ENCODE measurements around the gene TIMM23B.
"Not testable (repeated sequence)": the region's sequence is repeated elsewhere in the genome, so short reads cannot be mapped to it uniquely, and the experiment has no call there.

The TIMM23B gene, protein sequence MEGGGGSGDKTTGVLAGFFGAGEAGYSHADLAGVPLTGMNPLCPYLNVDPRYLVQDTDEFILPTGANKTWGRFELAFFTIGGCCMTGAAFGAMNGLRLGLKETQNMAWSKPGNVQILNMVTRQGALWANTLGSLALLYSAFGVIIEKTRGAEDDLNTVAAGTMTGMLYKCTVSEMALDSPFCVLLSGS

DNA sequence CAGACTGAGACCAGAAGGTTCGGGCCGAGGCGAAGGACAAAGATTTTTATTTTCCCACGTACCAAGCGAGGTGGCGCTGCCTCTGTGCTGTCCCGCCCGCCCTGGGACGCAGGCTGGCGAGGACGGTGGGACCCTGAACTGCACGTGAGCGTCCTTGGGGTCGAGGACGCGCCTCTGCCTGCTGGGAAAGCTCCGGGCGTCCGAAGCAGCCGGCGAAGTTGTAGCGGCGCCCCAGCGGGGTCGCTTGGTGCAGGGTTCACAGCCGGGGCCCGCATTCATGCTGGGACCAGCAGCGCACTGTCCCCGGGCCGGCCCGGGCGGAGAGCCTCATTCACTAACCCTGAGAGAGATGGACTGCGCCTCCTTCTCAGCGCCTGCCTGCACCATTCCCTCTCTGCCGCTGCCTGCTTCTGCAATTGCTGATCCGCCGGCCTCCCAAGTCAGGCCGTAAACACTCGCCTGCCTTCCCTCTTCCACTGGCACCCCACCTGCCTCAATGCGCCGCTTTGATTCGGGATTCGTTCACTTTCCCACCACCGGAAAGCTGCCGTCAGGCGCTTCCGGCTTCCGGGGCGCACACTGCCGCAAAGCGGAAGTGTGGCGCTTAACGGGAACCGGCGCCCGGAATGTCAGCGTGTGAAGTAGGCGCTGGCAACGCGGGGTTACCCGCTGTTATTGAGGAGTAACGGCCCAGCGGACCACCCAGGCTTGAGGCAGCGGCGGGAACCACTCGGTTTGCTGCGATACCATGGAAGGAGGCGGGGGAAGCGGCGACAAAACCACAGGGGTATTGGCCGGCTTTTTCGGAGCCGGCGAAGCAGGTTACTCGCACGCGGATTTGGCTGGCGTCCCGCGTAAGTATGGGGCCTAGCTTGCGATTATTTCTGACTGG is at the start of gene TIMM23B, which contains the start of gene PARG:
Gene TIMM23B, plus strand, starts transcription at position 607 of the 892 bp plus-strand sequence. Its CDS starts 142 bp downstream, at position 749.
Gene PARG, minus strand, starts transcription at position 581 of the 892 bp plus-strand sequence. Its CDS starts 302 bp downstream, at position 279.
- peak; percentile 73 for DNase-seq

- DNase-seq = not testable (repeated sequence)
Measured at GRCh38 chr10:49899999-49900398, 41.9 kb upstream of the TIMM23B start.

- DNase-seq = not testable (repeated sequence)
Measured at GRCh38 chr10:49900406-49900805, 41.4 kb upstream of the TIMM23B start.

DNA sequence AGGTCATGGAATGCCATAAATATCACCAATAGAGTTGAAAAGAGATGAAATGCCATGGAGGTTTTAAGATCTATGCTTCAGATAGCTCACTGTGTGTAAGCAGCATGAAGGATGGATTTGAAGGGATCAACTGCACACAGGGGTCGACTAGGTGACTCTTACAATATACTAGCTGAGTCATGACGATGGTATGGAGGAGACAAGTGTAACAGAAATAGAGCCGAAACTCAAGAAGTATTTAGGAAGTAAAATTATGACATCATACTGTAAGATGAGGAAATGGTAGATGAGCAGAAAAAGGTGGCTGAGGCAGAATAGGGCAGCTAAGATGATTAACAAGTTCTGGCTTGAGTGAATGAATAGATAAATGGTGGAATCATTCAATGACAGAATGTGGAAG is 38.0 kb upstream of the TIMM23B start:
- not testable (repeated sequence) for DNase-seq

DNA sequence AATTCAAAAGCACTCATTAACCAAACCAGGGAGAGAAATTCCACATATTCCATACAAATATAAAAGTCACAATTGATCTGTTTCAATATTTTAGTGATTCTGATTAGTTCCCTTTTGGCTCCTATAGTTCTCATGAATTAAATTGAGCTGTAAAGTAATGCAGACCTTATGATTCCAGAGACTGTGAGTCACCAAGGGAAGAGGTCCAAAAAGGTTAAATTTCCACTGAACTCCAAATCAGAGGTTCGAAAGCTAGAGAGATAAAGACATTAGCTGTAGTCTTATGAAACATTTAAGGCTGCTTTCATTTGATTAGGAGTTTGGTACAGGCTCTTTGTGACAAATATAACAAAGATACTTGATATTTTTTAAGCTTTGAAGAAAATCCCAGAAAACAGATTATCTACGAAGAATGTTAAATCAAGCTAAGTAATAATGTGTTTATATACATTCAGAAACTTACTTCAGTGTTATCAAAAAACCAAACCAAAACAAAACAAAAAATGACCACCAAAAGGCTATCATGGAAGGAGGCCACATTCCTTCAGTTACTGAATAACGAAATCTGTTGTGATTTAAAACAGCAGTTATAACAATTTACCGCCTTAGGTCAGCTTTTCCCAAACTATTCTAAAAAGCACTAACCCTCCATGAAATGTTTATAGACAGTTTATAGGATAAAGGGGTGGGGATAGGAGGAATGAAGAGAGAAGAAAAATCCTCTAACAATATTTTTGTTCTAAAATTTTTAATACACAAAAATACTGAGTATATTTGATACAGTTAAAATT is 33.4 kb upstream of the TIMM23B start:
- not testable (repeated sequence) for DNase-seq

DNA sequence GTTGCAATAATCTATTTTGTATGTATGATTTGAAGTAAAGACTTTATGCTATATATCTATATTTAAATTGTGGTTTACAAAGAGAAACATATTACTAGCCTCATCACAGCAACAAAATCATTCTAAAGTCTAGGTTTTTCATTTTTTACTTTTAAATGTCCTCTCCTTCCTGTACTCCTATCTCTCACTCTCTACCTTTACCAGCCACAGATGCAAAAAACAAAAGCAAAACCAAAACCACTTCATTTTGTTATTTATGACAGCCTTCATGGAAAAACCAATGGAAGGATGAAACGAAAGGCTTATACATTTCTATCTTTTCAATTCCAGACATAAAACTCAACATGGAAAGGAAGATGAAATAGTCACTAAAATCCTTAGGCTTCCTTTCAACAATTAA is 31.6 kb upstream of the TIMM23B start:
- not testable (repeated sequence) for DNase-seq

- DNase-seq = not testable (repeated sequence)
Measured at GRCh38 chr10:49916451-49916850, 25.4 kb upstream of the TIMM23B start.

- not testable (repeated sequence) for DNase-seq
Measured at GRCh38 chr10:49917927-49918326, 23.9 kb upstream of the TIMM23B start.

DNA sequence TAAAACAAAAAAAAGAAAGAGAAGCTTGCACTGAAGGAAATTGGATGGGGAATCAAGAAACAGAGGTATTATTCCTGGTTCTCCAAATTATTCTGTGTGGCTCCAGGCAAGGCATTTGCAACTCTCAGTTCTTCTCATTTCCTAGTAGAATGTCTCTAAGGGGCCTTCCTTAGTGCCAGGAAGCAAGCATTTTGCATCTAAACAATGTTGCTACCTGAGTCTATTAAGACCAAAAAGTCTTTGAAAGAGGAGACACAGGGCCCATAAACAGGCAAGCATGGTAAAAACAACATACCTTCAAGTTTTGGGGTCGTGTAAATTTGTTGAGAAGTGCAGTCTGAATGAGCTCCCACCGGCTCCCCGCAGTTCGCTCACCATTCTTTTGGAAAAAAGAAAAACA is 19.8 kb upstream of the TIMM23B start:
- DNase-seq = not testable (repeated sequence)

DNA sequence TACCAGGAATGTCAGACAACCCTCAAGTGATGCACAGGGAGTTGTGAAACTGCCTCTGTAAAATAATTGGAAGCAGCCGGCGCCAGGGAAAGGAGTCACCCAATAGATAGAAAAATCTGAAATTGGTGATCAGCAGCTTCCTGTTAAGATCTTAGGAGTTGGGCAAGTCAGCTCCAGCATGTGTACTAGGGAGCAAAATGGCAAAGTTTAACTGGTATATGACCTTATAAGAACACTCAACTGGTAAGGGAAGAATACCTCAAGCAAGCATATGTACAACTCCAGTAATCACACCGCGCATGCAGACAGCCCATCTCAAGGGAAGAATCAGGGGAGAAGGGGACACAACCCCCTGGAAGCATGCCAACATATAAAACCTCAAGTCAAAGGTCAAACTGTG is 18.3 kb upstream of the TIMM23B start:
- DNase-seq = not testable (repeated sequence)

GRCh38 chr10:49931276-49931675 is 10.6 kb upstream of the TIMM23B start:
- not testable (repeated sequence) for DNase-seq

DNA sequence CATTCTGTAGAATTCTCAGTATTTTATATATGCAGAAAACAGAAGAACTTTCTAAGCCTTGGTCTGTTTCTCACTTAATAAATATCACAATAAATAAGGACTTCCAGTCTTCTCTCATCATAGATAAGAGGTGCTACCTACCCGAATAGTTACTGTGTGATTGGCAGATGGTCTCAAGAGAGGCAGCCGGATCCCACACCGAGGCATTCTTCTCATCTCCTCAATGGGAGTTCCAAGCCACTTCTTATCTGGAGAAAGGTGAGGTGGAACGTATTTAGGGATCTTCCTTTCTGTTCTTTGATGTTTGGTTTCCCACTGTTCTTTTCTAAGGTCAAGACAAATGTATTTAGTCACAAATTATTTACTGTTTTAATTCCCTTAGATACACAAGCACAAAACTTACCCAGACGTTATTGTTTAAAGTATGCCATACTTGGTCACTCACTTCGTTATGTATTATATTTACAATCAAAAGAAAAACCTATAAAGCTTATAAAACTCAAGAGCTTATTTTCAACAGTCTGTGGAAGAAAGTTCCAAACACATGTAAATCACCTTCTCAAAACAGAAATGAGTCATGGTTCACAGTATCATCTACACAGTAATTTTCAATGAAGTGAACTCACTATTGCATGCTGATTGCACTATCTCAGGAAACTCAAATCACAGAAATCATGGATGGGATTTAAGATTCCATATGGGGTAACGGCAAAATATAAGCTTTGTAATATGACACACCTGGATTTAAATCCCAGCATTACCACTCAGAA is 9.7 kb upstream of the TIMM23B start:
- not testable (repeated sequence) for DNase-seq

- not testable (repeated sequence) for DNase-seq
Measured at GRCh38 chr10:49942339-49942705, 469 bp downstream of the TIMM23B start.

DNA sequence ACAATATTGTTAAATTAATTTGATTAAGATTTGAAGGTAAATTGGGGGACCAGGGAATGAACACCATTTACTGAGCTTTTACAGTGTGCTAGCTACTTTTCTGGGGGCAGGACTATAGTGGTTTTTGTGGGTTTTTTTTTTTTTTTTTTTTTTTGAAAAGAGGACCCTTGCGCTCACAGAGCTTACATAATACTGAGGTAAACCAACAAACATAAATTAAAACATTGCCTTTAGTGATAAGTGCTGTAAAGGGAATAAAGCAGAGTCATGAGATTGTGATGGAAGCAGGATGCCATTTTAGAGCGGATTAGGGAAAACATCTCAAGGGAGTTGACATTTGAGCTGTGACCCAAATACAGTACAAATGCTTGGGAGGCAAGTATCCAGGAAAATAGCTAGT is 1.8 kb downstream of the TIMM23B start:
- DNase-seq = not testable (repeated sequence)

- not testable (repeated sequence) for DNase-seq
Measured at GRCh38 chr10:49948142-49948541, 6.3 kb downstream of the TIMM23B start.

GRCh38 chr10:49948737-49949136 is 6.9 kb downstream of the TIMM23B start:
- not testable (repeated sequence) for DNase-seq

- DNase-seq = not testable (repeated sequence)
Measured at GRCh38 chr10:49952006-49952405, 10.2 kb downstream of the TIMM23B start.

DNA sequence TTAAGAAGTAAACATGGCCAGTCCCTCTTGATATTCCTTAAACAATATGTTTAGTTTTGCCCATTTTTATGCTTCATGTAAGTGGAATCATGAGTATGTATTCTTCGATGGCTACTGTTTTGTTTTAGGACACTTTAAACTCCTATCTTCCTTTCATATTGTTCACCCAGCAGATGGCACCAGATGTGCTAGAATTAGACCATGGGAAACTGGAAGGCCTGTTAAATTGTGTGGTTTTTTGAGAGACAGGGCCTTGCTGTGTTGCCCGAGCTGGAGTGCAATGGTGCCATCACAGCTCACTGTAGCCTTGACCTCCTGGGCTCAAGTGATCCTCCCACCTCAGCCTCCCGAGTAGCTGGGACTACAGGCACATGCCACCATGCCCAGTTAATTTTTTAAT is 11.3 kb downstream of the TIMM23B start:
- DNase-seq = not testable (repeated sequence)

DNA sequence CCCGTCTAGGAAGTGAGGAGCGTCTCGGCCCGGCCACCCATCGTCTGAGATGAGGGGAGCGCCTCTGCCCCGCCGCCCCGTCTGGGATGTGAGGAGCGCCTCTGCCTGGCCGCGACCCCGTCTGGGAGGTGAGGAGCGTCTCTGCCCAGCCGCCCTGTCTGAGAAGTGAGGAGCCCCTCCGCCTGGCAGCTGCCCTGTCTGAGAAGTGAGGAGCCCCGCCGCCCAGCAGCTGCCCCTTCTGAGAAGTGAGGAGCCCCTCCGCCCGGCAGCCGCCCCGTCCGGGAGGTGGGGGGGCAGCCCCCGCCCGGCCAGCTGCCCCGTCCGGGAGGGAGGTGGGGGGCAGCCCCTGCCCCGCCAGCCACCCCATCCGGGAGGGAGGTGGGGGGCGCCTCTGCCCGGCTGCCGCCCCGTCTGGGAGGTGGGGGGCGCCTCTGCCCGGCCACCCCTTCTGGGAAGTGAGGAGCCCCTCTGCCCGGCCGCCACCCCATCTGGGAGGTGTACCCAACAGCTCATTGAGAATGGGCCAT is 28.5 kb downstream of the TIMM23B start:
- not testable (repeated sequence) for DNase-seq

- DNase-seq = not testable (repeated sequence)
Measured at GRCh38 chr10:49971466-49971865, 29.6 kb downstream of the TIMM23B start.

DNA sequence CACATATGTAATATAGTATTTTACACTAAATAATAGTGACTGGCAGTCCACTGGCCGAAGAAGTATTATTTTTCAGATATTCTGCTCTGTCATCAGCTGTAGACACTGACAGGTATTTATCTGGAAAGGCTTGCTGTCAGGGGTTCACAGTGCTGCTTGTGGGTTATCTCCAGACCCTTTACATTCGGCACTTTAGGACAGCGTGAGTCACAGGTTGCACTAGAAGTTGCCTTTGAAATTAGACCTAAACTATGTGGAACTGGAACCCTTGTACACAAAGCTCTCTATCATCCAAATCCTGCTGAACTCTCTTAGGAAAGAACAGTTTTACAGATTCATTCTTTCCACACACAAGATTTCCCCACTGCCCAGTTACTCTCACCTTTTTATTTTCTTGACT is 30.2 kb downstream of the TIMM23B start:
- not testable (repeated sequence) for DNase-seq

DNA sequence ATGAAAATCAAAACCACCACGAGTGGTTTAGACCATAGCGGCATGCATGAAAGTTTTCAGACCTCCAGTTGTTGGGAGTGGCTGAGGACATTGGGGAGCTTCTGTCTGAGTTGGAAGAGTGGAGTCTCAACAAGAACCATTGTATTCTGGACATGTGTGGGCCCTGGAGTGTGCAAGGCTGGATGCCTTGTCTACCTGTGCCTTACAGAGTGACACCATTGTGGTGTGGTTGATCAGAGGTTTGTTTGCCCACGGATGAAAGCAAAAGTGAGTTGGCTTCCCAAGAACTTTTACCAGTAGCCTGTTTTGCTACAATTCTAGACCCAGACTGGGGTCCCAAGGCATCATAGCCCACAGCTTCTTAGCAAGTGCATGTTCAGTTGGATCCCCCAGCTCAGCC is 35.9 kb downstream of the TIMM23B start:
- not testable (repeated sequence) for DNase-seq
